ENCODE measurements around the gene MC2R.
"Not testable (repeated sequence)": the region's sequence is repeated elsewhere in the genome, so short reads cannot be mapped to it uniquely, and the experiment has no call there.

The MC2R gene

GRCh38 chr18:13893418-13893760, 21.9 kb downstream of the MC2R start:
- DNase-seq (ENCODE audit: low read depth in 2 of 2) = no peak

- no peak for DNase-seq (ENCODE audit: low read depth in 2 of 2)
Observed at GRCh38 chr18:13892098-13892497, 23.2 kb downstream of the MC2R start.

DNA sequence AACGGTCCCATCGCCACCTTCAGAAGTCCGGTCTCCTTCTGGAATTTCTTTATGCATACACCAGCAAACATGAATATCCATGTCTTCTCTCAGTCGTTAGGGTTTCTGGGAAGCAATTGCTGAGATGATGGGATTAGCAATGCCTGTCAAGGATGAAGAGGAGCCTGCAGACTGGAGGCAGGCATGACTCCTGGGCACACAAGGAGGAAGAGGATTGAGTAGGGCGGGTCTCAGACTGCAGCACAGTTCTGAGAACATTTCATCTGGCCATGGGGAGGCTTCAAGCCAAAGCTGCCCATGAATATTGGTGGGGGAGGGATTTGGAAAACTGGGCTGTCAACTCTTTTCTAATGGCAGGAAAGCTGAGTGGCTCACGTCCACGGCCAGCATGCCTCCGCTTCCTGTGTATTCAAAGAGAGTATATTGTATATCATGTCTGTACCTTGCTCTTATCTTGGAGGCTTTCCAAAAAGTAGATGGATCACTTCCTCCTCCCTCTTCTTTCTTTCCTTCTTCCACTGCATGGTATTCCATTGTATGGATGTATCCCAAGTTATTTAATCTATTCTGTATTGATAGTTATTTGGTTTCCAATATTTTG, 24.5 kb downstream of the MC2R start:
- no peak for DNase-seq (ENCODE audit: low read depth in 2 of 2)

DNA sequence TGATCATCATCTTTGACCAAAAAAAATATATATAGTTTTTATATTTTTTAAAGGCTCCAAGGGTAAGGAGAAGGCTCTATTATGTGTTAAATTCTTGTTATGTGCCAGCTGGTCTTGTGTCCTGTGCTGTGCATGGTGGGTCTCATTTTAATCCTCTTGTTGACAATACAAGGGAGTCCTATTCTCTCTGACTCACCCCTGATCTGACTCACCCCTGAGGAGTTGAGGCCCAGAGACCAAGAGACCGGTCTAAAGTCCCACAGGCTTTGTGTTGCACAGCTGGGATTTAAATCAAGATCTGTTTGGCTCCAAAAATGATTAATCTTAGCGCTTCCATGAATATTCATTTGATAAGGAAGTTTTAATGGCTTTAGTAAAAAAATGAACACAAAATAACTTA, 25.7 kb downstream of the MC2R start:
- no peak for DNase-seq (ENCODE audit: low read depth in 2 of 2)

DNA sequence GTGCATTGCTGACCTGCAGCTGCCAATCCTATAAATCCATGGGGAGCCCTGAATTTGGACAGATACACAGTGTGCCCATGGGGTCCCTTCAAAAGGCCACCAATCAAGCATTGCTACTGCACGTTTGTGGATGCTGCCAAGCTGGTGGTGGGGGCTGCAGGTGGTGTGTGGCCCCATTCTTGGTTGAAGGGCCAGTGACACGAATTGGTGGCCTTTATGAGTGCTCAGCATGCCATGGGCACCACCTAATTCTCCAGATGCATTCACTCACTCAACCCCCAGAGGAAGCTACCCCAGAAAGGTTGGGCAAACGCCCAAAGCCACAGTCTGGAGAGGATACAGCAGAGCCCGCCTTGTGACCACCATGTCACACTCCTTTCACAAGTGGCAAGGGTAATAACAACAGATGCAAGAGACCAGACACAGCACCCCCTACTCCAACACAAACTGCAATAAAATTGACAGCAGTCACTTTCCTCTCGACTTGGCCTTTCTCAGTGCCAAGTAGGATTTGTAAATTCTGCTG, 27.1 kb downstream of the MC2R start:
- no peak for DNase-seq (ENCODE audit: low read depth in 2 of 2)

- DNase-seq (ENCODE audit: low read depth in 2 of 2) = no peak
Observed at GRCh38 chr18:13885009-13885408, 30.3 kb downstream of the MC2R start.

DNA sequence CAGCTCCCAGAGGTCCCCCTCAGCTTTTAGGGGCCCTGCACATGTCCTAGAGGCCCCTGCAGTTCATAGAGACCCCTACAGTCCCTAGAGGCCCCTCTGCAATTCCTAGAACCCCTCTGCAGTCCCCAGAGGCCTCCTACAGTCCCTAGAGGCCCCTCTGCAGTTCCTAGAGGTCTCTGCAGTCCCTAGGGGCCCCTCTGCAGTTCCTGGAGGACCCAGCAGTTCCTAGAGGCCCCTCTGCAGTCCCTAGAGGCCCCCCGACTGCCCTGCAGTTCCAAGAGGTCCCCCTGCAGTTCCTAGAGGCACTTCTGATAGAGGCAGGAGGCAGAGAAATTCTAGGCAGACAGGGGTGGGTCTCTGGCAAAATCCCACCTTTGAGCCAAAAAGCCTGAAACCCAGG, 35.4 kb downstream of the MC2R start:
- no peak for DNase-seq (ENCODE audit: low read depth in 2 of 2)

DNA sequence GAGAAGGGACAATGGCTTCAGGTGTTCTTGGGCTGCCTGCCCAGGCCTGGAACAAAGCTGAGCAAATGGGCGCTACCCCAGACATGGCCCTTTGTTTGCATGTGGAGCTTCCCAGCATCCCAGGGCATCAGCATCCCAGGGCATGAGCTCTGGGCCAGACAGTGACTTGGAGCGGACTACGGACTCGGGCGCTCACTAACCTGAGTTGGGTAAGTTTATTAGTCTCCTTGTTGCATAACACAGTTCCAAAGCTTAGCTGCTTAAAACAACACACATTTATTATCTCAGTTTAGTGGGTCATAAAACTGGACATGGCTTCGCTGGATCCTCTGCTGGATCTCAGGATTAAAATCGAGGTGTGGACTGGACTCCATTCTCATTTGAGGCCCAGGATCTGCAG, 35.8 kb downstream of the MC2R start:
- DNase-seq (ENCODE audit: low read depth in 2 of 2) = no peak

DNA sequence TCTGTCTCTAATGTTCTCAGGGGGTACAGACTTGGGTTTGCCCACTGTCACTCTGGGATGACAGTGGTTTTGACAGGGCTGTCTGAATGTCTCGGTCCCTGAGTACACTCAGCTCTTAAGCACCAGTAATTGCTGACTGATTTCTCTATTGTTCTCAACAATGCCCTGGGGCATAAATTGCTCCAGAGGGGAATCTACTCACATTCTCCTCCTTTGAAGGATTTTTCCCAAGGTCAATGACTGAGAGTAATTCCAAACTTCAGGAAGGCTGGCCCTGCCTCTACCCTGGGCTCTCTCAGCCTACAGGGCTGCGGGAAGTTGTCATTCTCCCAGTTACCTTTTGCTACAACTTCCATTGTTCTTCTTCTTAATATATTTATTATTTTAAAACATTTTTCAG, 36.5 kb downstream of the MC2R start:
- DNase-seq (ENCODE audit: low read depth in 2 of 2) = no peak

DNA sequence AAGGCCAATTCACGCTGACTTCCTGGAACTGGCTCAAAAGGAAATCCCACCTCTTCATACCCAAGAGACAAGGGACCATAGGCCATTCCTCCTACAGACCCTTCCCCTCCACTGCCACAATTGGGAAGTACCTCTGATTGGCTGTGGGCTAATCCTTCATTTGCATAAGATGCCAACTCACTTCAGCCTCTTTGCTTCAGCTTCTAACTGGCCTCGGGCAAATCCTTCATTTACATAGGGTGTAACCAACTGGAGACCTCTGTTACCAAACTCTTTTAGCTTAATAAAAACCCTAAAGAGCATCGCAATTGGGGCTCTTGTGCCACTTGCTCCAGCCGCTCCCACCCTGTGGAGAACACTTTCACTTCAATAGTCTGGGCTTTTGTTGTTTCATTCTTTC, 38.2 kb downstream of the MC2R start:
- DNase-seq (ENCODE audit: low read depth in 2 of 2) = no peak

DNA sequence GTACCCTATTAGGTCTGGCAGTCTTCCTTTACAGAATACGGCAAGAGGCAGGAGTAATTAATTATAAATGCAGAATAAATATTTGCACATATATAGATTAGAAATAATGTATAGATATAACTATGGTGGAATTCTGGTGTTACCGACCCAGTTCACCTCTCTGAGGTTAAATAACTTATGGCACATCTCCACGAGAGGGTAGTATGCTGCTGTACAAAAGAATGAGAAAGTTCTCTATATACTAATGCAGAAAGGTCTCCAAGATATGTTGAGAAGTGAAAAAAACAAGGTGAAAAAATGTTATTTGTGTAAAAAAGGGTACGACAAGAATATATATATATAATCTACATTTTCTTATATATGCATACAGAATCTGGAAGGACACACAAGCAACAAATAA, 40.8 kb downstream of the MC2R start:
- no peak for DNase-seq (ENCODE audit: low read depth in 2 of 2)

DNA sequence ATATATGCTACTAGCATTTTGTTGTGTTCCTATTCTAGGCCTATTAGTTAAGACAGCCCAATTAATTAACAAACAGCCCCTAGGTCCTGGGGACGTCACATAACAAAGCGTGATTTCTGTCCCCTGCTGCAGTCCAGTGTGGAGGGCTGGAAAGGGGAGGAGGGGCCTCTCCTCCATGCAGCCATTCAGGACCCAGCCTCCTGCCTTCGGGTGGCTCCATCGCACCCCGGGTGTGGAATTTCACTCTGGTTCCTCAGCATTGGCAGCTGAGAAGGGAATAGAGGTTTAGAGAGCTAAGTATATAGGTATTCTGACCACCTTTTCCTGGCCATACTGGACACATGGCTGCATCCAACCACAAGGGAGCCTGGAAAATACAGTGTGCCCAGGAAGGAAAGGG, 42.4 kb downstream of the MC2R start:
- DNase-seq (ENCODE audit: low read depth in 2 of 2) = no peak

DNA sequence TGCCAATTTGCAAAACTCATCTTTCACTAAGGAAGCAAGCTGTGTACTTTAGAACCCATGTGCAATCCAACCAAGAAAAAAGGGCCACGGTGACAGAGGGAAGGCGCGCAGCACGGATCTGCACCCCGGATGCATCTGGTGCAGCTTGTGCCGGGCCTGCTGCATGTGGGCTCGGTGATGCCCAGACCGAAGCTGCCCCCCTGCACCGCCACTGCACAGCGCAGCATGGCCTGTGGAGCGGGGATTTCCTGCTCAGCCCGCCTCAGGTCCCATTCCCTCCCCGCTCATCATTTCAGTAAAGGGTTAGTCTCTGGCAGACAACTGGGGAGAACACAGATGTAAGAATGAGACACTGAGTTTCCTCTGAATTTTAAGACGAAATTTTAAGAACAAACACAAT, 43.0 kb downstream of the MC2R start:
- no peak for DNase-seq (ENCODE audit: low read depth in 2 of 2)

DNA sequence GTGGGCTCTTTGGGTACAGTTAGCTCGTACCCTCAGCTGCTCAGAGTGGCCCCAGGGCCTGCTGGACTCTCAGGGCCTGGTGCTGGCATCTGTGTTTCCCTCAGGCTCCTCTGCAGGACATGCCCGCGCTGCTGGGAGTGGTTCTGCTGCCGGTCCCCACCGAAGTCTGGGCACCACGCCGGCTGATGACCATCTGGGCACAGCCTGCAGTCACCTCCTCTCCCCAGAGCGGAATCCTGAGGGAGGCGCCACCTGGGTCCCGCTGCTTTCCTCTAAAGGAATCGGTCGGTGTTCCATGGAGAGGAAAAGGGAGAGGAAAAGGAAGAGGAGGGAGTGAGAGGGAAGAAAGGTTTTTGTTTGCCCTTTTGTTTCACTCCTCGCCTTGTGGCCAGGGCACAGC, 43.6 kb downstream of the MC2R start:
- no peak for DNase-seq (ENCODE audit: low read depth in 2 of 2)

DNA sequence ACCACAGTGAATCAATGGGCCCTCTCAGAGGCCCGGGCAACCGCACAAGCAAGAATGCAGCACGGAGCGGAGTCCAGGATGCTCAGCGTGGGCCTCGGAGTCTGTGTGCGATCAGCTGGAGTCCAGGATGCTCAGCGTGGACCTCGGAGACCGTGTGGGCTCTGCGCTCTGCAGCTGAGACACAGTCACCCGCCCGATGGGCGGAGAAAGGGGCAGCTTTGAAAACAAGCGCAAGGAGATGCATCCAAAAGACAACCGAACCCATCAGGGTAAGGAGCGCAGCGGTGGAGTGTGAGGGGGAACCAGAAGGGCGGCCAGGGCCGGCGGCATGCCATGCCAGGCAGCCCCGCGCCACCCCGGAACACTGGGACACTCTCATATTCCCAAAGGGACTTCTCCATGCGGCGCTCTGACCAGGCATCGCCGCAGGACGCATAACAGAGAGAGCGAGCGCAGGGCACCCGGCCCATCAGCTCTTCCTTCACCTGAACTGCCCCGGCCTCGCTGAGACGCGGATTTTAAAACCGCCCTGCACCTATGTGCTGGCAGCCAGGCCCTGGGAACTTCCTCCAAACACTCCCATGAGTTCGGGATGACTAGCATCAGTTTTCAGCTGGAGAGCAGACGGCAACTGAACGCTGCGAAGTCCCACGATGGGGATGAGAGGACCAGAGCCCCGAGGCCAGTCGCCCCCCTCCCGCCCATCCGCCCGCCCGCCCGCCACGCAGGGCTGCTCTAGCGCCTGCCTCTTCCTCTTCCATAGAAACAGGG, 46.6 kb downstream of the MC2R start:
- DNase-seq (ENCODE audit: low read depth in 2 of 2) = no peak

DNA sequence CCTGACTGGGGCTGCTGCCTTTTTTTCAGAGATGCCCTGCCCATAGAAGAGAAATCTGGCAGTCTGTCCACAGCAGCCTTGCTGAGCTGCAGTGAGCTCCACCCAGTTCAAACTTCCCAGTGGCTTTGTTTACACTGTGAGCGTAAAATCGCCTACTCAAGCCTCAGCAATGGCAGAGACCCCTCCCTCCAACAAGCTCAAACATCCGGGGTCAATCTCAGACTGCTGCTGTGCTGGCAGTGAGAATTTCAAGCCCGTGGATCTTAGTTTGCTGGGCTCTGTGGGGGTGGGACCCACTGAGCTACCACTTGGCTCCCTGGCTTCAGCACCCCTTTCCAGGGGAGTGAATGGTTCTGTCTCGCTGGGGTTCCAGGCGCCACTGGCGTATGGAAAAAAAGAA, 52.4 kb downstream of the MC2R start:
- not testable (repeated sequence) for DNase-seq (ENCODE audit: low read depth in 2 of 2)

DNA sequence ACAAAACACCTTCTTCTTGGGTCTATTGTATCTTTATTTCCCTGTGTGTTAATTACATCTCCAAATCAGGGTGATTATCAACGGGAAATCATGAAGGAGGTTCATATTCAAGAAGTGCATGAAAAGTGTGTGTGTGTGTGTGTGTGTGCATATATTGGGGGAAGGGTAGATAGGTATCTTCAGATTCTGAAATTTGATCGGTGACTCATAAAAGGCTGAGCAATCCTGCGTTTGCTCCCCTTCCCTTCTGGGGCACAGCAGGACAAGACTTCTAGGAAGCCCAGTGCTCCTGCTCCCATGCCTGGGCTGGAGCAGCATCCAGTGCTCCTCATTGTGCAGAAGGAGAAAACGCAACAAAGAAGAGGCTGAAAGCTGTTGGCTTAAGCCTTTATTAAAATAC, 65.5 kb downstream of the MC2R start:
- no peak for DNase-seq (ENCODE audit: low read depth in 2 of 2)

GRCh38 chr18:13836559-13836958, 78.8 kb downstream of the MC2R start:
- no peak for DNase-seq (ENCODE audit: low read depth in 2 of 2)

GRCh38 chr18:13835202-13835601, 80.1 kb downstream of the MC2R start:
- no peak for DNase-seq (ENCODE audit: low read depth in 2 of 2)

GRCh38 chr18:13834496-13835015, 80.8 kb downstream of the MC2R start:
- DNase-seq (ENCODE audit: low read depth in 2 of 2) = no peak
